ENCODE measurements around the gene LRRC8D. TPM values are rescaled to one million over a fixed set of nuclear protein-coding genes. Genes with fewer than 3 reads are reported as not detected.

Gene LRRC8D
- total RNA-seq, 4 donors from 2014 or later, result 28.9 to 113 (median 58.8) TPM

DNA sequence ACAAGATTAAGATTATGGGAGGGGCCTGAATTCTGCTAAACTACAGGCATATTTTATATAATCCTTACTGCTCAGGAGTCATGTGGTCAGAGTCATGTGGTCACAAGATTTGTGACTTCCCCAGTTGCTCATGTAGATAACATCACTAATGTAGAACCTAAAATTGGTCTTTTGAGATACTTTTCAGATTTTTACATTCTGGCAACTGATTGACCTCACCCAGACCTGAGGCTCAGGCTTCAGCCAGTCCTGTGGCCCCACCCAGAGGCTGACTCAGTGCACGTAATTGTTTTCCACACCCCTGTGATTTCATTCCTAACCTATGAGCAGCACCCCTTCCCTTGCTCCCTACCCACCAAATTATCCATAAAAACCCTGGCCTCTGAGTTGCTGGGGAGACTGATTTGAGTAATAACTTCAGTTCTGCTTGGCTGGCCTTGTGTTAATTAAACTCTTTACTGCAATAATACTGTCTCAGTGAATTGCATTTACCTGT lies 132.3 kb downstream of the LRRC8D start:
- TF ChIP-seq, protein P1, sequence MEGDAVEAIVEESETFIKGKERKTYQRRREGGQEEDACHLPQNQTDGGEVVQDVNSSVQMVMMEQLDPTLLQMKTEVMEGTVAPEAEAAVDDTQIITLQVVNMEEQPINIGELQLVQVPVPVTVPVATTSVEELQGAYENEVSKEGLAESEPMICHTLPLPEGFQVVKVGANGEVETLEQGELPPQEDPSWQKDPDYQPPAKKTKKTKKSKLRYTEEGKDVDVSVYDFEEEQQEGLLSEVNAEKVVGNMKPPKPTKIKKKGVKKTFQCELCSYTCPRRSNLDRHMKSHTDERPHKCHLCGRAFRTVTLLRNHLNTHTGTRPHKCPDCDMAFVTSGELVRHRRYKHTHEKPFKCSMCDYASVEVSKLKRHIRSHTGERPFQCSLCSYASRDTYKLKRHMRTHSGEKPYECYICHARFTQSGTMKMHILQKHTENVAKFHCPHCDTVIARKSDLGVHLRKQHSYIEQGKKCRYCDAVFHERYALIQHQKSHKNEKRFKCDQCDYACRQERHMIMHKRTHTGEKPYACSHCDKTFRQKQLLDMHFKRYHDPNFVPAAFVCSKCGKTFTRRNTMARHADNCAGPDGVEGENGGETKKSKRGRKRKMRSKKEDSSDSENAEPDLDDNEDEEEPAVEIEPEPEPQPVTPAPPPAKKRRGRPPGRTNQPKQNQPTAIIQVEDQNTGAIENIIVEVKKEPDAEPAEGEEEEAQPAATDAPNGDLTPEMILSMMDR (IDR thresholded peaks at IDR 0.05), result peak in 2 of 6 experiments; percentile 36 to 50
- no peak for TF ChIP-seq POLR2A (IDR thresholded peaks at IDR 0.05)
- Histone ChIP-seq H3K4me1 (no peaks in the 10 kb centered on the region), H3K36me3 (no peaks in the 10 kb centered on the region), H3K27me3 (no peaks in the 10 kb centered on the region), H3K27ac (peak overlapping the region in 1 of 4 donors; percentile 22), H3K9me3 (no peaks in the 10 kb centered on the region), H3K4me3 (no peak overlapping the region)
- peak in 1 of 3 donors; percentile 79 for DNase-seq

DNA sequence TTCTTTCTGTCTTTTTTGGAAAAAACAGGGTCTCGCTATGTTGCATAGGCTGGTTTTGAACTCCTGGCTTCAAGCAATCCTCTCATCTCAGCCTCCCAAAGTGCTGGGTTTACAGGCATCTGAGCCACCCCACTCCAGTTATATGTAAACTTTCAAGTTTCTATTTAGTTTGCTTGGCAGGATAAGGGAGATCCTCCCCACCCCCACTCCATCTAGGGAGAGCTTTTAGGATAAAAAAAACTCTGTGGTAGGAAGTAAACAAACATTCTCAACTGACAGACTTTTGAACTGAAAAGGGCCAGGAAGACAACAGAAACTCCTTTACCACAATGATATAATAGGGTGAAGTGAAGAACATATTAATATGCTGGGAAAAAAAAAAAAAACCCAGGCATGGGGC lies 133.1 kb downstream of the LRRC8D start:
- no peak for TF ChIP-seq POLR2A (IDR thresholded peaks at IDR 0.05)
- TF ChIP-seq, protein P1 (IDR thresholded peaks at IDR 0.05), result no peak
- Histone ChIP-seq H3K36me3 (no peaks in the 10 kb centered on the region), H3K27me3 (no peaks in the 10 kb centered on the region), H3K9me3 (no peaks in the 10 kb centered on the region), H3K4me3 (no peak overlapping the region), H3K4me1 (no peaks in the 10 kb centered on the region), H3K27ac (no peak overlapping the region)
- no peak for DNase-seq

DNA sequence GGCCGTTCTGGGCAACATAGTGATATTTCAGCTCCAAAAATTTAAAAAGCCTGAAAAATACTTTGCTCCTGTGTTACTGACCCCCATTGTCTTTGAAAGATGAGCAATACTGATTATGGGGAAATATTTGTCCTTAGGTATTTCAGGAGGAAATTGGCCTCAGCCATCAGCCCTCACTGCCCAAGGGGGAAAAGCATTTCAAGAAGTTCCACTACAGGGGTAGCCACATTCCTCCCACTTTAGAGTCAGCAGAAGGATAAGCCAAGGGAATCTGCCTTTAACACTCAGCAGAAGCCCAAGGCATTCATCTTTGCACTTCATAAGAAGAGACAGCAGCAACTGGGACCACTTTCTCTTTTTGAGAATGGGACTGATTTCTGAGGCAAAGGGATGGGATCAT lies 133.6 kb downstream of the LRRC8D start:
- no peak for DNase-seq
- Histone ChIP-seq H3K9me3 (no peaks in the 10 kb centered on the region), H3K27me3 (no peaks in the 10 kb centered on the region), H3K4me1 (no peaks in the 10 kb centered on the region), H3K27ac (no peak overlapping the region), H3K36me3 (no peaks in the 10 kb centered on the region), H3K4me3 (no peak overlapping the region)
- TF ChIP-seq, protein P1 (IDR thresholded peaks at IDR 0.05), result no peak

DNA sequence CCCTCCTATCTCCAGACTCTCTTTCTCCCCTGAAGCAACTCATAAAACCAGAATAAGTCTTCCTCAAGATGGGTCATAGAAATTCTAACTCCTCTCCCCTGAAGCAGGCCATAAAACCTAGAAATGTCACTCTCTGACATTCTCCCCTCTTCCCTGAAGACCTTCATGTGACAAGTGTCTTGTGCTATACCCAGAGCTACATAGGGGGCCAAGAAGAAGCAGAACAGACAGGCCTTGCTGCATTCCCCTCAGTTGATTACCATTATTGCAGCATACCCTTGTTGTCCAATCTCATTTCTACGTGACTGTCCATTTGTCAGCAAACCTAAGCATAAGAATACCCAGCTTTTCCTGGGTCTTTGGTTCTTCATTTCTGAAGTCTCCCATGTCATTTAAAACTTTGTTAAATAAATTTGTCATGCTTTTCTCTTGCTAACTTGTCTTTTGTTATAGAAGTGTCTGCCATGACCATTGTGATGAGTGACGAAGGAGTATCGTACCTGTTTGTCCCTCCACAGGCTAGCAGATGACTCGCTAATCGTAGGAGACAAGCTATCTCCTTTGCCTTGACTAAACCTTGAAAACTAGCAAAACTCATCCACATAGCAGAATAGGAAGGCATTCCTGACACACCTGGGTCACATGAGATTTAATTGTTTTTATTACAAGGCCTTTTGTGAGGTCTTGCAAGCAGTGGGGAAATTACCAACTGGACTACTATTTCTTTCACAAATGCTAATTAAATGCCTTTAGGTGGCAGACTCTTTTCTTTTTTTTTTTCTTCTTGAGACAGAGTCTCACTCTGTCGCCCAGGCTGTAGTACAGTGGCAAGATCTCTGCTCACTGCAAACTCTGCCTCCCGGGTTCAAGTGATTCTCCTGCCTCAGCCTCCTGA lies 134.7 kb downstream of the LRRC8D start:
- Histone ChIP-seq H3K4me3 (no peak overlapping the region), H3K36me3 (no peaks in the 10 kb centered on the region), H3K9me3 (no peaks in the 10 kb centered on the region), H3K4me1 (no peaks in the 10 kb centered on the region), H3K27ac (no peak overlapping the region), H3K27me3 (no peaks in the 10 kb centered on the region)
- no peak for DNase-seq
- no peak for TF ChIP-seq POLR2A (IDR thresholded peaks at IDR 0.05)
- TF ChIP-seq, protein P1 (IDR thresholded peaks at IDR 0.05), result no peak

DNA sequence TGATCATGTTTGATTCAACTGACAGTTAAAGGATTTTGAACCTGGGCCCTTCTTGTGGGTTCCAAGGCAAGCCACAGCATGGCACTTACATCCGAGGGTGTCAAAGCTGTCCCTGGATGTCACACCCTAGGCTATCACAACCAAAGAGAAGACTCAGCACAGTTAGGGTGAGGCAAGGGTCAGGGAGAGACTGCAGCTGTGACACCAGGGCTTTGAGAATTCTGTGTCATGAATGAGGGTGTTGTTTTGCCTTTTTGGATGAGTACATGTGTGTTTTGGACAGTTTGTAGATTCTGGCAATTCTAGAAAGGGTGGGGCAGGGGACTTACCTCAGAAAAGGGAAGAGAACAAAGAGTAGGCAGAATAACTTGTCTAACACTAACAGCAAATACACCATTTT lies 136.3 kb downstream of the LRRC8D start:
- Histone ChIP-seq H3K9me3 (no peaks in the 10 kb centered on the region), H3K36me3 (no peaks in the 10 kb centered on the region), H3K27me3 (no peaks in the 10 kb centered on the region), H3K27ac (no peak overlapping the region), H3K4me1 (no peaks in the 10 kb centered on the region), H3K4me3 (no peak overlapping the region)
- TF ChIP-seq, protein P1 (IDR thresholded peaks at IDR 0.05), result no peak
- TF ChIP-seq POLR2A (IDR thresholded peaks at IDR 0.05), result no peak
- no peak for DNase-seq
